ENCODE results near the gene VASH2.
"Not testable (repeated sequence)": the region's sequence is repeated elsewhere in the genome, so short reads cannot be mapped to it uniquely, and the experiment has no call there.

Gene VASH2

DNA sequence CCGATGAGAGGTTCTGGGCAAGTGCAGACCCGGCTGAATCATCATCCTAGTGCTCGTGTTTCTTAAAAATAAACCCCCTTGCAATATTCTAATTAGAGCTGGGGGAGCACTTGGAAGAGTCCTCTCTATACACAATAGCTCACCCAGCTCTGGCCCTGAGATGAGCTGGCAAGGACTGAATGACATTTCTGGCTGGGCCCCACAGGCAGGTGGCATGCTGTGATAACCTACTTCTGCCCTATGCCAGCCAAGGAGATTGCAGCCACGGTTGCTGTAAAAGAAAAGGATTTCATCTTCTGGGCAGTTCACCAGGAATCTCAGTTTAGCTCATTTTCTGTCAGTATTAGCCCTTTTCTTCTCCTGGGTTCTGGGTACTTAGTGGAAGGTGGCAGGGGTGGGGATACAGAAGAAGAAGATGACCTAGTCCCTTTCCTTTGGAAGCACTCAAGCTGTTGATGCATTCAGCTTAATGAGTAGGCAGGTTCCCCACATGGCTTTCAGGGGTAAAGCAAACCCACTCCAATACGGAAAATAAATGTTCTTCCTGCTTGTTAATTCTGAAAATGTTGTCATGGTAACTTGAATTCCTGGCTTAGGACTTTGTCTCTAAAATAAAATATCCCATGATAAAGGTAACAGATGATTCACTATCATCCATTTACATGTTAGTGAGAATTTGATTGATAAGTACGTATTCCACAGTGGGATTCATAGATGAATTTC is 32.2 kb downstream of the VASH2 start:
- TF ChIP-seq, protein P1, sequence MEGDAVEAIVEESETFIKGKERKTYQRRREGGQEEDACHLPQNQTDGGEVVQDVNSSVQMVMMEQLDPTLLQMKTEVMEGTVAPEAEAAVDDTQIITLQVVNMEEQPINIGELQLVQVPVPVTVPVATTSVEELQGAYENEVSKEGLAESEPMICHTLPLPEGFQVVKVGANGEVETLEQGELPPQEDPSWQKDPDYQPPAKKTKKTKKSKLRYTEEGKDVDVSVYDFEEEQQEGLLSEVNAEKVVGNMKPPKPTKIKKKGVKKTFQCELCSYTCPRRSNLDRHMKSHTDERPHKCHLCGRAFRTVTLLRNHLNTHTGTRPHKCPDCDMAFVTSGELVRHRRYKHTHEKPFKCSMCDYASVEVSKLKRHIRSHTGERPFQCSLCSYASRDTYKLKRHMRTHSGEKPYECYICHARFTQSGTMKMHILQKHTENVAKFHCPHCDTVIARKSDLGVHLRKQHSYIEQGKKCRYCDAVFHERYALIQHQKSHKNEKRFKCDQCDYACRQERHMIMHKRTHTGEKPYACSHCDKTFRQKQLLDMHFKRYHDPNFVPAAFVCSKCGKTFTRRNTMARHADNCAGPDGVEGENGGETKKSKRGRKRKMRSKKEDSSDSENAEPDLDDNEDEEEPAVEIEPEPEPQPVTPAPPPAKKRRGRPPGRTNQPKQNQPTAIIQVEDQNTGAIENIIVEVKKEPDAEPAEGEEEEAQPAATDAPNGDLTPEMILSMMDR (IDR thresholded peaks at IDR 0.05; ENCODE audit: borderline replicate concordance, insufficient read depth, low read depth, low read length) = no peak
- H3K4me3 ChIP-seq (ENCODE audit: low read depth, low read length) = no peak overlapping the region

DNA sequence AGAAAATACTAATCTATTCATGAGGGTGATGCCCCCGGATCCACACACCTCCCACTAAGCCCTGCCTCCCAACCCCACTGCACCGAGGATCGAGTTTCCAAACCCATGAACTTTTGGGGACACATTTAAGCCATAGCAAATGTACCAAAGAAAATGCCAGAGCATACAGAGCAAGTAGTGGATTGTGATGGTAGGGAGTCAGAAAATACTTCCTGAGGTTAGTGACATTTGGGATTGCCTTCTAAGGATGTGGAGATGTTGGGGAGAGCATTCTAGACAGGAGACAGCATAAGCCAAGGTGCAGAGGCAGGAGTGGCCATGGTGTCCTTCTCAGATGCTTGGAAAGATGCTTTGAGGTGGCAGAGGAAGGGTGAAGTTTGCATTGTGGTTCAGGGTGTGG is 33.1 kb downstream of the VASH2 start:
- H3K4me3 ChIP-seq (ENCODE audit: low read depth, low read length) = no peak overlapping the region
- TF ChIP-seq, protein P1 (IDR thresholded peaks at IDR 0.05; ENCODE audit: borderline replicate concordance, insufficient read depth, low read depth, low read length) = no peak

DNA sequence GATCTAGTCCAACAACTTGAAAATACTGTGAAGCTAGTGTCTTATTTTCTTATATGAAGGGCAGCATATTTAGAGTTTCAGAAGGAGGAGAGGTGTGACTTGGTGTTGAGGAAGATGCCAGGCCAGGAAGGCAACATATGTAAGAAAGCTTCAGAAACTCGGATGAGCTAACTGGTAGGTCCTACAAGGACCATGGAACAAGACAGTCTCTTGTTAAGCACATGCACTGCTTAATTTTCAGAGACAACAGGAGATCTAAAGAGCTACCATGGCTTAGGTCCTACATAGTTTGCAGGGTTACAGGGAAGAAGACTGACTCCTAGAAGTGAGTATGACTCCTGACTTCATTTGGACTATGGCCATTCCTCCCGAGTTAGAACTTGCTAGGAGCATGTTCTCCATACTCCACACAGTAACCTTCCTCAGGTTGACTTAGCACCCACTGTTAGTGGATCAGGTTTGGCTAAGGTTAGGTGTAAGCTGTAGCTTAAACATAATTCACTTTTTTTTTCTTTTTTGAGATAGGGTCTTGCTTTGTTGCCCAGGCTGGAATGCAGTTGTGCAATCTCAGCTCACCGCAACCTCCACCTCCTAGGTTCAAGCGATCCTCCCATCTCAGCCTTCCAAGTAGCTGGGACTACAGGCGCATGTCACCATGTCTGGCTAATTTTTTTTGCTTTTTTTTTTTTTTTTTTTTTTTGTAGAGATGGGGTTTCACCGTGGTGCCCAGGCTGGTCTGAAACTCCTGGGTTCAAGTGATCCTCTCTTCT is 34.4 kb downstream of the VASH2 start:
- TF ChIP-seq, protein P1 (IDR thresholded peaks at IDR 0.05; ENCODE audit: borderline replicate concordance, insufficient read depth, low read depth, low read length) = no peak
- no peak overlapping the region for H3K4me3 ChIP-seq (ENCODE audit: low read depth, low read length)

DNA sequence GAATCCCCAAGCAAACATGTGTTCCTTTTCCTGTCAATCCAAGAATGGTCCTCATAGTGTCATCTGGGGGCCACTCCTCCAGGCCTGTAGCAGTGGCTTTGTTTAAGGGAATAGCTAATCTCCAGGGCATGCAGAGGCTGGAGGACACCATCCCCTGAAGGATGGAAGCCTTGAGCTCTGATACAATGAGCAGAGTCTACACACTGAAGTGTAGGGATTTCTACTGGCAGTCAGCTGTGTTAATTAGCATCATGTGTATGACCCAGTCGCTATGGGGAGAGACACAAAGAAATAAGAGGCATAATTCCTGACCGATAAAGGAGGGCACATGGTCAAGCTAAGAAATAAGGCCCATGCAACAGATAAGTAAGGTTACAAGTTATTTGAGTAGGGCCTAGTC is 36.2 kb downstream of the VASH2 start:
- H3K4me3 ChIP-seq (ENCODE audit: low read depth, low read length) = no peak overlapping the region
- TF ChIP-seq, protein P1 (IDR thresholded peaks at IDR 0.05; ENCODE audit: borderline replicate concordance, insufficient read depth, low read depth, low read length) = no peak

DNA sequence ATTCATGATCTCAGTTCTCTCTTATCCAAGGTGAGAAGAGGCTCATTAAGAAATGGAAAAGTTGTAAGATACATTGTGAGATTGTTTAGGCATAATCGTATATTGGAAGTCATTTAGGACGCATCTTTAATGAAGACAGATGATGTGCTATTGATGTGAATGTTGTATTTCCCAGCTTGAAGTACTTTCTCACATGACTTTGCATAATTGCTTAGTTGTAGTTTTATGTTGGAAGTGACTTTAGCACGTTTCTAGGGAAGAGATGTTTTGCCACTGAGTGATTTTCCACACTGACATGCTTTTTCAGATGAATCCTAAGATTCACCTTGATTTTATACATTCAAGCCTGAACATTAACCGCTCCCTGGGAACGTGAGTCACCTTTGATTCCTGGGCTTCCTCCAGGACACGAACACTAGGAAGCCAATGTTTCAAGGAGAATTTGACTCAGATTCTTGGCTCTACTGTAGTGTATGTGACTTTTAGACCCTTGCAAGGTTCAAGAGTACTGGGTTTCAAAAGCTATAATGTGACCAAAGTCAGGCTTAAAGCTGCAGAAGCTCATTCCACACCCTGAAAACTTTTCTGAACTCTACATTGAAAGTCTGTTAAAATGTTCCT is 37.5 kb downstream of the VASH2 start:
- TF ChIP-seq, protein P1 (IDR thresholded peaks at IDR 0.05; ENCODE audit: borderline replicate concordance, insufficient read depth, low read depth, low read length) = no peak
- H3K4me3 ChIP-seq (ENCODE audit: low read depth, low read length) = no peak overlapping the region

DNA sequence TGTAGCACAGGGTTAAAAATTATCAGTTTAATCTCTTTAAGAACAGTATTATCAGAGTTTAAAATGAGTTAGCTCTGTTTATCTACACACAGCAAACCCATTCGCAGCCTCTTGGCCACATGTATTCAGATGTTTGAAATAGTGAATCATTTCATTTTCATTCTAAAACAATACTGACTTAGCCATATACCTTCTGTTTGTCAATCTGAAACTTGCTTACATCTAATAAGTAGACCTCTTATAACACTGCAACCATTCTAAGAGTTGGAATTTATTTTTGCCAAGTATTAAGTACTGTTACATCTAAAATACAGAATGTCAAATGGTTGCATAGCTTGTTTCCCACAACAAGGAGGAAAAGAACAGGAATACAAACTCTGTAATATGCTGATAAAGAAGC is 39.9 kb downstream of the VASH2 start:
- no peak overlapping the region for H3K4me3 ChIP-seq (ENCODE audit: low read depth, low read length)
- TF ChIP-seq, protein P1 (IDR thresholded peaks at IDR 0.05; ENCODE audit: borderline replicate concordance, insufficient read depth, low read depth, low read length) = no peak

DNA sequence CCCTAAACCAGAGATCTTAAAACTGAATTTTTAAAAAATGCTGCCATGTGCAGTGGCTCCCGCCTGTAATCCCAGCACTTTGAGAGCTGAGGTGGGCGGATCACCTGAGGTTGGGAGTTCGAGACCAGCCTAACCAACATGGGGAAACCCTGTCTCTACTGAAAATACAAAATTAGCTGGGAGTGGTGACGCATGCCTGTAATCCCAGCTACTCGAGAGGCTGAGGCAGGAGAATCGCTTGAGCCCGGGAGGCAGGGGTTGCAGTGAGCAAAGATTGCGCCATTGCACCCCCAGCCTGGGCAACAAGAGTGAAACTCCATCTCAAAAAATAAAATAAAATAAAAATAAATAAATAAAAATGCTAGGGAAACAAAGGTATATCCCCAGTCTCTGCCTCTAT is 43.6 kb downstream of the VASH2 start:
- not testable (repeated sequence) for H3K4me3 ChIP-seq (ENCODE audit: low read depth, low read length)

Data from GM12875 (cell line).